ENCODE data around the gene GPR31. TPM values are rescaled to one million over a fixed set of nuclear protein-coding genes. Genes with fewer than 3 reads are reported as not detected.

GPR31 gene
- total RNA-seq, 1 experiment from 2014 or later: not detected

DNA sequence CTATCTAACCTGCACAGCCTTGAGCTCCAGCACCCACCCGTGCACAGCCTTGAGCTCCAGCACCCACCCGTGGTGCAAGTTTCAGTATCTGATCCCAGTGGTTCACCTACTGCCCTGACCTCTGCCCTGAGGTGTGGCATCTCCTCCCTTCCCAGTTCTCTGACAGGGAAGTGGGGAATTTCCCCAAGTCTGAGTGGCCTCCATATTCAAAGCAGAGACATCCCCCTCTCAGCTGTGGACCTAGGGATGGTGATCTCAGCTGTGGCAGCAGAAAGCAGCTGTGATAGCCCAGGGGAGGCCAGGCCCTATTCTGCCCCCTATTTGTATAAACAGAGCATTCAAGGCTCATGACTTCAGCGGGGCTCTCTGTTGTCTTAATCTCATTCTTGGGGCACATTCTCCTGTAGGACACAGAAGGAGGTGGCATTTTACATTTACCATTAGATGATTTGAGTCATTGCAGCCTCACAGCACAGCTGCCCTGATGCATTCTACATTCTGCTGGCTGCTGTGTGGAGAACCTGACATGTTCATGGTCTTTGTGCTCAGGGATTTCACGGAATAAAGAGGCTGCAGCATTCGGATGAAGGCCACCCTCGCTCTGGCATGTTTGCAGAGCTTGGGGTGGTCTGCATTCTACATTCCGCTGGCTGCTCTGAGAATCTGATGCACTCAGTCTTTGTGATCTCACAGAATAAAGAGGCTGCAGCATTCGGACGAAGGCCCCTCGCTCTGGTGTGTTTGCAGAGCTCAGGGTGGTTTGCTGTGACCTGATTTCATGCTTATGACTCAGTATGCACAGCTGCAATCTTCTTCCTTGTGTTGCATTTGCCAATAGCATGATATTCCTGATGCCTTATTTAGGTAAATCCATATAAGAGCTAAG is 16.9 kb downstream of the GPR31 start:
- peak; percentile 33 for DNase-seq (ENCODE audit: low read depth)

DNA sequence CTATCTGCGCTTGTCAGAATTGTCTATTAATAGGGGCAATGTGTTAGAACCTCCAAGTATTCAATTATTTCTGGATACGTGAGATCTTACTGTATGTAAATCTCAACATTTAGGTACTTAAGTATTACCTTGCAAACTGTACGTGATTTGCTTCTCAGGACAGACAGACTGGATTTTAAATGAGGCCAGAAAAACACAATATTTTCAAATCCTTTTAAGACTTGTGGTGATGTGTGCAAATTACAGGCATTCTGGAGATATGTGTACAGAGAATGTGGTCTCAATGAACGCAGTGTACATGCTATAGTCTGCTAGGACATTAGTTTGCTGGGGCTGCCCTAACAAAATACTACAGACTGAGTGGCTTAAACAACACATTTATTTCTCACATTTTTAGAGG is 18.0 kb downstream of the GPR31 start:
- DNase-seq (ENCODE audit: low read depth): no peak

DNA sequence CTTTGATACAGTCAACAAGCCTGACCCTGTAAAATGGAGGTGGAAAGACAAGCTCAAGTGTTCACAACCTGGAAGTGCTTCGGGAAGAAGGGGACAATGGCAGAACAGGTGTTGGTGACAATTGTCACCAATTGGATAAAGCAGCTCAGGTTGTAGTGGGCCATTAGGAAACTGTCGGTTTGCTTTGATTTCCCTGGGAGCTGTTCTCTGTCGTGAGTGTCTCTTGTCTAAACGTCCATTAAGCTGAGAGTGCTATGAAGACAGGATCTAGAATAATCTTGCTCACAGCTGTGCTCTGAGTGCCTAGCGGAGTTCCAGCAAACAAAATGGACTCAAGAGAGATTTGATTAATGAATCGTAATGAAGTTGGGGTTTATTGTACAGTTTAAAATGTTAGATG is 19.9 kb downstream of the GPR31 start:
- no peak for DNase-seq (ENCODE audit: low read depth)

DNA sequence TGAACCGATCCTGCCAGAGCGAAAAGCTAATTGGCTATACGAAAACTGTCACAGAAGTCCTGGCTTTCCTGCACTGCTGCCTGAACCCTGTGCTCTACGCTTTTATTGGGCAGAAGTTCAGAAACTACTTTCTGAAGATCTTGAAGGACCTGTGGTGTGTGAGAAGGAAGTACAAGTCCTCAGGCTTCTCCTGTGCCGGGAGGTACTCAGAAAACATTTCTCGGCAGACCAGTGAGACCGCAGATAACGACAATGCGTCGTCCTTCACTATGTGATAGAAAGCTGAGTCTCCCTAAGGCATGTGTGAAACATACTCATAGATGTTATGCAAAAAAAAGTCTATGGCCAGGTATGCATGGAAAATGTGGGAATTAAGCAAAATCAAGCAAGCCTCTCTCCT is 20.7 kb downstream of the GPR31 start:
- no peak for DNase-seq (ENCODE audit: low read depth)

DNA sequence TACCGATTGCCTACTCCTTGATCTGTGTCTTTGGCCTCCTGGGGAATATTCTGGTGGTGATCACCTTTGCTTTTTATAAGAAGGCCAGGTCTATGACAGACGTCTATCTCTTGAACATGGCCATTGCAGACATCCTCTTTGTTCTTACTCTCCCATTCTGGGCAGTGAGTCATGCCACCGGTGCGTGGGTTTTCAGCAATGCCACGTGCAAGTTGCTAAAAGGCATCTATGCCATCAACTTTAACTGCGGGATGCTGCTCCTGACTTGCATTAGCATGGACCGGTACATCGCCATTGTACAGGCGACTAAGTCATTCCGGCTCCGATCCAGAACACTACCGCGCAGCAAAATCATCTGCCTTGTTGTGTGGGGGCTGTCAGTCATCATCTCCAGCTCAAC is 21.4 kb downstream of the GPR31 start:
- no peak for DNase-seq (ENCODE audit: low read depth)

DNA sequence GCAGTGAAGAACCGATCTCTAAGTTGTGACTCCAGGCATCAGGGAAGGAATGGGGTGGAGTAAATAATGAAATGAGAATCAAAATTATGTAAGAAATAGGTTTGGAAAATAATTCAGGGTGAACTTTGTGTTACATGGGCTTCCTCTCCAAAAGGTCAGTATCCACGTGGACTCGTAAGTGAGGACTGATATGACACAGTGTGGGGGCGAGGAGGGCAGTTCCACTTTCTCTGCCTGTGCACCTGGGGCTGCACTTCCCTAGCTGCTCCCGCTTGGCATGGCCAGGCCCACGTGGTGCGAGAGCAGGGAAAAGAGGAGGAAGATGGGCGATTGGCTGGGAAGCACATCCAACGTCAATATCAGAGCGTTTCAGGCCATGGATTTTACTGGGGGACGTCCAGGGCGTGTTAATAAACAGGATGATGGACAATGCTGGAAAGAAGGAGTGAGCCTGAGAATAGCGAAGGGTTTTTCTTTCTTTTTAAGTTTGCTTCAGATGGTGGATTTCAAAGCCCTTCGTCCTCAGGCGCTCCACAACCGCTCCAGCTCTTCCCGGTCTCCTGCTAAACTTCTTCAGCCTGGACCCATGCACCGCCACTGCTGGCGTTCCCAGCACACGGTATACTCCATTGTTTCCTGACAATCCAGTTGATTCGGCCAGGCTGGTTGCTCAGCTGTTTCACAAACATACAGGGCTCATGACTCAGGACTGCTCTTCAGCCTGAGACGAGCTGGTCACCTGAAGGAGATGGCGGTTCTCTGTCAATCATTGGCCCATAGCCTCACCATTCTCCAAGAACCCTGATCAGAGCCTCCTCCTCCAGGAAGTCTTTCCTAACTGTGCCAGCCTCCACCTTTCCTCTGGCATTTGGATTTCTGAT is 23.1 kb downstream of the GPR31 start:
- no peak for DNase-seq (ENCODE audit: low read depth)

DNA sequence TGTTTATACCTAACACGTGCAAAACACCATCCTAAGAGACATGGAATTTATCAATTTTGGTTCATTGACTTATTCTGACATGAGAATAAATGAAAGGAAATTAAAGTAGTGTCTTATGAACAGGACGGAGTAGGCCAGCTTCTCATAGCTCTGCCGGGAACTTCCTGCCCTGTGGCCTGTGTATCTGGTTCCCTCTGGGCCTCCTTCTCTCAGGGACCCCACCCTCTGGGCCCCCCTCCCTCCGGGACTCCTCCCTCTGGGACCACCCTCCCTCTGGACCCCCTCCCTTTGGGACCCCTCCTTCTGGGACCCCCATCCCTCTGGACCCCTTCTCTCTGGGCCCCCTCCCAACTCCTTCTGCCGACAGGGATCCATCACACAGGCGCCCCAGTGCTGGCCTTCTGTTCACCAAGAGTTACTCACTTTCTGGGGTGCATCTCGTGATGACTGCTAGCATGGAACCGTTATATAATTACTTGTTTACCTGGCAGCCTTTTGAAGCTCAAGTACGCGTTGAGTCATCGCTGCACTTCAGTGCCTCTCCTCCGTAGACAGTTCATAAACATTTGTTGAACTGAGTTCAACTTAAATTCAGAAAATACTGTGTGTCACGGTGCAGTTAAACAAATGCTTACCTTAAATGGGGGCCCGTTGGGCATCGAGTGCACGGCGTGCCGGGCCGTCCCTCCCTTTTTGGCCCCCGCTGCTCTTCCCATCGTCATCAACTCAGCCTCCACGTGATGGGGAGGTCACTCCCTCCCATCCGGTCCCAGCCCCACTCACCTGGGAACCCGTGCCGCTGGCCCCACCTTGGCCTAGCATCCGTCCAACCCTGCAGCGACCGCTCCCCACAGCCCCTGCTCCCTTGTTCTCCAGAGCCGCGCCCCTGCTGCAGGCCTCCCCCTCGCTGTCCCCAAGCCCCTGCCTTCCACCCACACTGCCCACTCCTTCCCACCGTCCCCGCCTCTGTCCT is 26.8 kb downstream of the GPR31 start:
- DNase-seq (ENCODE audit: low read depth): no peak

DNA sequence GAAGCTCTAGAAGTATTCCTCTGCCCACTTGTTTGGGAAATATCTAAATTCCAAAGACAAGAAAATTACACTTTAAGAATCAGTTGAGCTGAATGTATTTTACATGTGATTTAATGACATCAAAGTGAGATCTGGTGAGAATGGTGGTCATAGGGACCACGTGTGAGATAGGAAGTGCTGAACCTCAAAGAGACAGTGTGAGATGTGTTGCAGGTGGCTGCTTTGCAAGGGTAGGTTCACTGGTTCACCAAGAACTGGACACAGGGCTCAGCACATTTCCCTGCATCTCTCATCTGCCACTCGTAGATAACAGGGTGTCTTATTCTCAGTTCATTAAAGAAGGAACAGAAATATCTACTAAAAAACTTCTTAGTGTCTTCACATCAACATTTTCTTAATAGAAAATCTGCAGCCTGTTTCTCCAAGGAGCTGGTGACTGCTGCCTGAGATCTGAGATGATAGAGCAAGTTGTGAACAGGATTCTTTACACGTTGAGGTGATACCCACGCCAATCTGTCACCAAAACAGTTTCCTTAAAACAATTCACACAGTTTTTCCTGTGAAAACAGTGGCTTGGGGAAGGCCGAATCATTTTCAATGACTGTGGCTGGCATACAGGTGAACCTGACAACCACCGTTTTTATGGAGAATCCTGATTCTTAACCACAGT is 27.6 kb downstream of the GPR31 start:
- no peak for DNase-seq (ENCODE audit: low read depth)

DNA sequence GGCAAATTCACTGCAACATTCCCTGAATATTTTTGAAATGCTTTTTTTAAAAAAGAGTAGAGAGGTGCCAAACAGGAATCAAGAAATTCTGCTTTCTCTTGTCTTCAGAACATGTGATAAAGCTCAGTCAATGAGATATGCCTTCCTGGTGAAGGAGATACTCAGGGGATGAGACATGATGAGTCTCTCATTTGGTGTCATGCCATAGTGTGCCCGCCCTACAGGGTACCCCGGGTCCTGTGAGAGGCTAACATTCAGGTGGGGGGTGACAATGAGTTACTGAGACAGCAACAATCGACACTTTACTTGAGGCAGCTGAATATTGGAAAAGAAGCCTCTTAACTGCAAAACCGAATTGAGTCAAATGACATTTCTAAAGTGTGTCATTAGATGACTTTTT is 28.2 kb downstream of the GPR31 start:
- DNase-seq (ENCODE audit: low read depth): no peak

DNA sequence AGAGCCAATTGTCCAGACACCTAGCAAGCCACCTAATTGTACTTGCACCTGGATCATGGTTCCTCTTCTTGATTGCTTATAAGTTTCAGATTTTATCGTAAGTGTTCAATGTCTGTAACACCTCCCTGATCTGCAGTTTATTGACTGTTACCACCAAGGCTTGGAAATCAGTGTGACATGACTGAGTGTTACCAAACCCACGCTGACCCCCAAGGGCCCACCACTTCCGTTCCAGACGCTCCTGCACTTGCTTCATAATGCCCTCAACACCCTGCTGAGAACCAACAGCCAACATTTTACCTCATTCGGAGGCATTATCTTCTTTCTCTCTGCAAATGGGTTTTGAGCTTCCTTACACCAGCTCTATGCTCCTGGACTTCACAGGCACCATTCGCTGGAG is 28.6 kb downstream of the GPR31 start:
- DNase-seq (ENCODE audit: low read depth): no peak

DNA sequence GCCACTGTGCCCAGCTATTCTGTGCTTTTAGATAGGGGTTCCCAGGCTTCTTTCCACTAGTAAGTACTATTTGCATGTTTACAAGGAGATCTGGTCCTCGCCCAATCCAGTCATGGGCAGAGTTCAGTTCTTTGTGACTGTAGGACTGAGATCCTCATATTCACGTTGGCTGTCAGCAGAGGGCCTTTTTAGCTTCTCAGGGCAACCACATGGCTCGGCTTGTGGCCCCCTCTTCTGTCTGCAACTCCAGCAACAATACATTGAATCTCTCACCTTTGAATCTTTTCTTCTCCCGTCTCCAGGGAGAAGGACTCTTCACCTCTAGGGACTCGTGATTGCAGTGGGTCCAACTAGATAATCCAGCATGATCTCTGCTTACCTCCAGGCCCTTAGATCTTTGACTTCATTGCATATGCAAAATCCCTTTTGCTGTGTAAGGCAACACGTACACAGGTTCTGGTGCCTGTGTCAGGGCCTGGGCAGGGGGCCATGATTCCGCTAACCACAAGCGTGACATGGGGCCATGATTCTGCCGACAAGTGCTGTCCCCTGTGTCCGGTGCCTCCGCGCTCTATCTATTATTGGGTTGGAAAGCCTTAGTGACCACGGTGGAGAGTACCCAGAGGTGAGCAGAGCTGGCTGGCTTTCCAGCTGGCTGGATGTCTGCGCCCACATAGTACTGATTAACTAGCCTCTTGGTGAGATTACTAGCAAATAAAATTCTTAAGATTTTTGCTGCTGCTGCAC is 29.8 kb downstream of the GPR31 start:
- no peak for DNase-seq (ENCODE audit: low read depth)

DNA sequence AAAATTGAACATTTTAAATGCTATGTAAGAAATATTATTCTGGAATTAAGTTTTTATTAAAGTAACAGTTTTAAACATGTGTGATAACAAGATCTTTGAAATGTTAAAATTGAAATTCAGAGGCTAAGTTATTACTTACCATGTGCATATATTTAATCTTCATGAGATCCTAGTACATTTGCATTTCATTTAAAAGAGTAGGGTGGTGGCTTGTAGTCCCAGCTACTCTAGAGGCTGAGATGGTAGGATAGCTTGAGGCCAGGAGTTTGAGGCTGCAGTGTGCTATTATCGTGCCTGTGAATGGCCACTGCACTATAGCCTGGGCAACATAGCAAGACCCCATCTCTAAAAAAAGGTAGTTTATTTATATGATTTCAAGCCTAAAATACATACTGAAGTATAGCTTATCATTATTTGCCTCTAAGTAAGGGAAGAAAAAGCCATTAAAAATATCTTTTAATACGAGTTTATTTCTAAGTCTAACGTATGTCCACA is 31.9 kb downstream of the GPR31 start:
- no peak for DNase-seq (ENCODE audit: low read depth)

DNA sequence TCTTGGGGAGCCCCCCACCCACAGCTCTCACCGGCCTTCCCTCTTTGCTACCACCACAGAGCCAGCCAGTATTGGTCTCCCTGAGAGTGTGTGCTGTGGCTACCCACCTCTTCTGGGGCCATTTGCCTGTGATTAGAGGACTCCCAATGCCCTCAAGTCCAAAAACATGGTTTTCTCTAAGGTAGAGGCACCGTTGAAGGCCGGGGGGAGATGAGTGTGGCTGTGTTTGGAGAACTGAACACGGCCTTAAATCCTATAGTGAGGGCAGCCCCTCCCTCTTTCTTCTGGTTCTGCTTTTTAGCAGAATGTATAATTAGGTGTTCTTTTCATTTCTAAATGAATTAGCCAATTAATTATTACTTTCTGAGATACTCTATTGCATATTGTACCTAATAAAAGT is 32.4 kb downstream of the GPR31 start:
- no peak for DNase-seq (ENCODE audit: low read depth)

DNA sequence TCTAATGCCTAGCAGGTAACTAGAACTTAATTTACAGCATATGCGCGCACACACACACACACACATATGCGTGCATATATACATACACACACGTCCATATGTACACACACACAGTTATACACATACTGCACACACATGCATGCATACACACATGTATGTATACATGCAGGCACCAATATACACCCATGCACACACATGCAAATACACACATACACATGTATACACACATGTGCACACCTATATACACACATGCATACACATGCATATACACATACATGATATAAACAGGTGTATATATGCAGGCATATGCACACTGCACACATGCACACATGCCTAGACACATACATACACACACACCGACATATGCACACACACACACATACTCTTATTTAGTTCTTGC is 33.0 kb downstream of the GPR31 start:
- DNase-seq (ENCODE audit: low read depth): no peak

DNA sequence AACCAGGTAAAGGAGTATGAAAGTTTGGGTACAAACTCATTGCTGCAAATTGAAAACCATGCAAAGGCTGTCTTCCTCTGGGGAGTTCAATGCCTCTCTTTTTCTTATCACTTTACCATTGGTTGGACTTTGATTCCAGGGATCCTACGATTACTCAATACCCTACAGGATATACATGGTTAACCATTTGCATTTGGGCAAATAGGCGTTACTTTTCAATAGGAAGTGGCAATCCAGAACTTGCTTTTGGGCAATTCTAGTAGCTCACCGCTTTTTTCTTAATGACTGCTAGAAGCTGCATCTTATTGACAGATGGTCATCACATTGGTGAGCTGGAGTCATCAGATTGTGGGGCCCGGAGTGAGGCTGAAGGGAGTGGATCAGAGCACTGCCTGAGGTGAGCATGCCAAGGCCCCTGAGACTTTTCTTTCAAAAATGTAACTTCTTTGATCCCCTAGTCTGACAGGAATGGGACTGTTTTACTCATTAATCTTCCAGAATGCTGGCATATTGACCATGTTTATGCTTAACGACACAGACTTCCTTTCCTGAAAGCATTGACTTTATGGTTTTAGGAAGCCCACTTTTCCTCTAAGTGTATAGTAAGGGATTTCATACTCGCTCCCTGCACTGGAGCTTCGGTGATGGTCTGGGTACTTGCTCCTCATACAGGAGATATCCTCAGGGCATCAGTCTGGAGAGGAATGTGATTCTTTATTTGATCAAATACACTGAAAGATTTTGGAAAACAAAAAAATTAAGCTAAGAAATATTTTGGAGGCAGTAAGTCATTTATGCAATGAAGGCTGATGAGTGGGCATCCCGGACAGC is 34.7 kb downstream of the GPR31 start, which contains the start of gene CCR6:
CCR6 (plus strand) TSS at position 270 of the 831 bp plus-strand sequence. CDS start 13,039 bp downstream, outside the sequence.
- no peak for DNase-seq (ENCODE audit: low read depth)

DNA sequence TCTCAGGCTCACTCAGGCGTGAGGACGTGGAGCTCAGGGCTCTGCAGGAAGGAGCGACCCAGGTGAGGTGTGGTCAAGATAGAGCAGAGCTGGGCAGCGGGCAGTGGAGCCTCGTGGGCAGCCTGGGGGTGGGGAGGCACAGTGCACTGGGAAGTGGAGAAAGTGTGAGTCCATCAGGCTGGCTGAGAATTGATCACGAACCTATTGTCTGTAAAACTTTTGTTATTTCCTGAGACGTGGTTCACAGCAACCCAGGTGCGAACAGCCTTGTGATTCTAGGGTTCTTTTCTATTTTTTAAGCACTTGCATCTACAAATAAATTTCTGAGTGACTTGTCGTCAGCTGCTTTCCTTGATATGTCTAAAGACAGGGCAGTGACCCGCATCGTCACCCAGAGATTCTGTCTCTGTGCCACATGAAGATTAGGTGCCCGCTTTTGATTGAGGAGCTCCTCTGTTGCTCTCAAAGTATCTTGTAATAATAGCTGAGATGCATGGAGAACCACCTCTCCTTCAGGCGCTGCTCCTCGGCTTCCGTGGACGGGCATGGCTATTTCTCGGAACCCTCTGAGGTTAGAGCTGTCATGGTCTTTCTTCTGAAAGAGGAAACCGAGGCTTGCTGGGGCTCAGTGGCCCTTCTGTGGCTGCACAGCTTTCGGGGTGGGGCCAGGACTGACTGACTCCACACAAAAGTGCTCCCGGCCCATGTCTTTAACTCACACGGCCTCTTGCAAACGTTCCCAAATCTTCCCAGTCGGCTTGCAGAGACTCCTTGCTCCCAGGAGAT is 35.5 kb downstream of the GPR31 start:
- no peak for DNase-seq (ENCODE audit: low read depth)

DNA sequence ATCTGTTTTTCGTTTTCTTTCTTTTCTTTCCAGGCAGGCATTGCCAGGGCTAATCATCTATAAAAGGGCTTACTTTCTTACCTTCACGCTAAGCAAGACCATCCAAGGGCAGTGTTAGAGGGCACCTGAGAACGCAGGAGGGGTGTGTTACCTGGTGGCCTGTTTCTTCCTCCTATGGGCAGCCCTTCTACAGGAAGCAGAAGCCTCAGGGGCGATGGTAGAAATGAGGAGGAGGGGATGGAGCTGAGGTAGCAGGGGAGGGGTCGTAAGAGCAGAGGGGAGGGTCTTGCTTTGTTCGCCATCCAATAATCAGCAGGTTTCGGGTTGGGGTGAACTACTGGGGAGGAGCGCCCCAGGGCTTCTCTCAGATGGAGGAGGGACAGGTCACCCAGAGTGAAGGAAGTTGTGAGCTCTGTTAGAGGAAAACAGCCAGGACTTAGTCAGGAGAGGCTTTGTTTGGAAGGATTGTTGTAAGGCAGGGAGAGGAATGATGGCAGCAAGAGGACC is 36.4 kb downstream of the GPR31 start:
- no peak for DNase-seq (ENCODE audit: low read depth)

DNA sequence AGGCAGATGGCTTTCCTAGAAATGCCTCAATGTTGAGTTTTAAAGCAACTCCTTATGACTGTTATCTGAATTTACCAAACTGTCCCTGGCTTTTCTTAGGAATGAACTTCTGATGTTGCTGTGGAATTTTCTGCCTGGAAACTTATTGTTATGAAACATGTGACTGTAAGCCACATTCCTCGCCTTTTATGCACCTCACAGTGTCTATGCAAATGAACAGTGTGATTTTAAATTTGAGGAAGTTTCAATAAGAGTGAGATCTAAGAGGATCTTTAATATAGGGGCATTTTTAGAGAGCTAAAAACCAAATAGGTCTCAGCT is 37.2 kb downstream of the GPR31 start:
- no peak for DNase-seq (ENCODE audit: low read depth)

All from HT1080 (cell line).